ENCODE results near the gene NET1. TPM values are rescaled to one million over a fixed set of nuclear protein-coding genes. Genes with fewer than 3 reads are reported as not detected.

NET1 gene
- polyA plus RNA-seq, 3 donors, result 1.2 to 1.7 (median 1.4) TPM

GRCh38 chr10:5499493-5500140 lies 87.3 kb downstream of the NET1 start, which contains the start of gene CALML5:
TSS of gene CALML5 (minus strand) at chr10:5499570. CDS start at chr10:5499438, 132 bp downstream.
- TF ChIP-seq CTCF (IDR thresholded peaks at IDR 0.05), result no peak
- H3K27ac Mint-ChIP-seq, result no peak within 1 kb of the TSS
- peaks cover 0 to 3% (median 2%) of the 10 kb centered on the region in 3 donors for H3K27me3 Mint-ChIP-seq (ENCODE audit: low read depth in 3 of 3)
- no peaks in the 10 kb centered on the region for H3K4me1 Mint-ChIP-seq
- no peaks in the 10 kb centered on the region for H3K79me2 ChIP-seq (ENCODE audit: insufficient read depth, low read length)
- no peak within 1 kb of the TSS for H3K27ac ChIP-seq (ENCODE audit: low read depth in 1 of 2, low read length in 2 of 2)
- no peaks in the 10 kb centered on the region for H4K20me1 ChIP-seq (ENCODE audit: insufficient read depth, low read length)
- no peaks in the 10 kb centered on the region for H3K4me1 ChIP-seq (ENCODE audit: control insufficient read depth in 1 of 2, insufficient read depth in 2 of 2, low read length in 2 of 2)
- no peaks in the 10 kb centered on the region for H3K36me3 Mint-ChIP-seq
- intact Hi-C loops (cut with micrococcal nuclease), result no loop called here
- H3K36me3 ChIP-seq (replicated peaks in 1 of 2; ENCODE audit: control insufficient read depth in 1 of 2, insufficient read depth in 2 of 2, low read length in 2 of 2), result no peaks in the 10 kb centered on the region
- WGBS (ENCODE audit: insufficient coverage), result 92% methylated on average over 2 of the region's 10 CpGs
- H2AFZ ChIP-seq (ENCODE audit: insufficient read depth, low read depth, low read length, poor library complexity, severe bottlenecking), result no peak within 1 kb of the TSS
- no peak within 1 kb of the TSS for H3K4me3 ChIP-seq (replicated peaks in 1 of 3; ENCODE audit: low read depth in 2 of 3, low read length in 3 of 3)
- H3K4me3 Mint-ChIP-seq, result no peak within 1 kb of the TSS
- no peak within 1 kb of the TSS for H3K9ac ChIP-seq (ENCODE audit: insufficient read depth, low read length, poor library complexity, severe bottlenecking)
- DNase-seq, result no peak
- H3K9me3 Mint-ChIP-seq, result no peaks in the 10 kb centered on the region
- no peaks in the 10 kb centered on the region for H3K27me3 ChIP-seq (ENCODE audit: control insufficient read depth in 2 of 2, insufficient read depth in 2 of 2, low read length in 2 of 2)
- H3K9me3 ChIP-seq (replicated peaks in 1 of 2; ENCODE audit: control insufficient read depth in 1 of 2, insufficient read depth in 1 of 2, low read length in 2 of 2), result no peaks in the 10 kb centered on the region
- no peak within 1 kb of the TSS for H3K4me2 ChIP-seq (replicated peaks; ENCODE audit: extremely low read depth, low read length, poor library complexity, severe bottlenecking)

- WGBS (ENCODE audit: insufficient coverage), result 96% methylated on average over 5 of the region's 7 CpGs
- Histone ChIP-seq H3K79me2 (ENCODE audit: insufficient read depth, low read length) (no peaks in the 10 kb centered on the region), H3K36me3 (replicated peaks in 1 of 2; ENCODE audit: control insufficient read depth in 1 of 2, insufficient read depth in 2 of 2, low read length in 2 of 2) (no peaks in the 10 kb centered on the region), H3K9me3 (replicated peaks in 1 of 2; ENCODE audit: control insufficient read depth in 1 of 2, insufficient read depth in 1 of 2, low read length in 2 of 2) (no peaks in the 10 kb centered on the region), H3K4me1 (ENCODE audit: control insufficient read depth in 1 of 2, insufficient read depth in 2 of 2, low read length in 2 of 2) (no peaks in the 10 kb centered on the region), H3K4me2 (replicated peaks; ENCODE audit: extremely low read depth, low read length, poor library complexity, severe bottlenecking) (no peak overlapping the region), H3K27me3 (ENCODE audit: control insufficient read depth in 2 of 2, insufficient read depth in 2 of 2, low read length in 2 of 2) (no peaks in the 10 kb centered on the region), H4K20me1 (ENCODE audit: insufficient read depth, low read length) (no peaks in the 10 kb centered on the region), H3K9ac (ENCODE audit: insufficient read depth, low read length, poor library complexity, severe bottlenecking) (no peak overlapping the region), H3K27ac (ENCODE audit: low read depth in 1 of 2, low read length in 2 of 2) (no peak overlapping the region), H2AFZ (ENCODE audit: insufficient read depth, low read depth, low read length, poor library complexity, severe bottlenecking) (no peak overlapping the region), H3K4me3 (replicated peaks in 1 of 3; ENCODE audit: low read depth in 2 of 3, low read length in 3 of 3) (no peak overlapping the region)
- no peak overlapping the region for H3K4me3 Mint-ChIP-seq
- intact Hi-C loops (cut with micrococcal nuclease), result no loop called here
- no peak overlapping the region for H3K27ac Mint-ChIP-seq
- no peak for TF ChIP-seq CTCF (IDR thresholded peaks at IDR 0.05)
- no peaks in the 10 kb centered on the region for H3K4me1 Mint-ChIP-seq
- H3K36me3 Mint-ChIP-seq, result no peaks in the 10 kb centered on the region
- no peaks in the 10 kb centered on the region for H3K9me3 Mint-ChIP-seq
- H3K27me3 Mint-ChIP-seq (ENCODE audit: low read depth in 3 of 3), result peaks cover 0 to 3% (median 3%) of the 10 kb centered on the region in 3 donors
- no peak for DNase-seq
These were observed 87.9 kb downstream of the NET1 start for GRCh38 chr10:5500162-5500670.

All from CD14-positive monocyte (primary cell).